Aorta (tissue), 5 donors: Measurements from ENCODE around the gene KCMF1. TPM values are rescaled to one million over a fixed set of nuclear protein-coding genes. Genes with fewer than 3 reads are reported as not detected.

Source experiments
- ATAC-seq: fragments of 200-7000 bp; cut with Tn5 transposase; one replicate; pipeline ENCODE4 v1.9.1; 2022; ENCODE audit warnings: moderate library complexity; ENCODE audit not compliant: low FRiP score
- DNase-seq, 2 donors: peaks; one replicate each; pipeline ENCODE4 v3.0.0-alpha.2; 2020
- H3K27ac ChIP-seq, 2 donors: one replicate each; pipeline ENCODE4 v1.5.1; 2013; ENCODE audit warnings: low read length in 2 of 2, mild to moderate bottlenecking in 2 of 2, moderate library complexity in 2 of 2, control low read depth in 1 of 2, inconsistent platforms in 1 of 2, low read depth in 1 of 2
- H3K27me3 ChIP-seq, 2 donors: one replicate each; pipeline ENCODE4 v1.6.1; 2013; ENCODE audit warnings: control low read depth in 1 of 2, low read length in 1 of 2, mild to moderate bottlenecking in 1 of 2, moderate library complexity in 1 of 2; ENCODE audit not compliant: insufficient read depth in 2 of 2, control insufficient read depth in 1 of 2
- H3K36me3 ChIP-seq, 2 donors: one replicate each; pipeline ENCODE4 v1.6.1; 2013; ENCODE audit warnings: control low read depth in 1 of 2, low read length in 1 of 2, mild to moderate bottlenecking in 1 of 2; ENCODE audit not compliant: insufficient read depth in 2 of 2, control insufficient read depth in 1 of 2
- H3K4me1 ChIP-seq, 2 donors: one replicate each; pipeline ENCODE4 v1.6.1; 2013; ENCODE audit warnings: low read length in 2 of 2, control low read depth in 1 of 2, mild to moderate bottlenecking in 1 of 2, moderate library complexity in 1 of 2; ENCODE audit not compliant: insufficient read depth in 2 of 2, control insufficient read depth in 1 of 2
- H3K4me3 ChIP-seq, 2 donors: one replicate each; pipeline ENCODE4 v1.5.1; 2013; ENCODE audit warnings: low read length in 2 of 2, control low read depth in 1 of 2, mild to moderate bottlenecking in 1 of 2
- H3K9me3 ChIP-seq: one replicate; pipeline ENCODE4 v1.6.1; 2013; ENCODE audit warnings: mild to moderate bottlenecking, low read length; ENCODE audit not compliant: control insufficient read depth
- WGBS, 2 donors: extraction: QIAGEN DNeasy Blood & Tissue Kit; methylation state at CpG; one replicate each; pipeline ENCODE4 v1.1.7; 2013; 5-methylcytosine and 5-hydroxymethylcytosine counted together
- intact Hi-C, 2 donors: fragments of 100-400 bp; cut with DNase I; formaldehyde crosslinking; loops; one replicate each; pipeline versions ENCODE4 v1.14.2 to v1.15.0; 2022
- polyA plus RNA-seq, 2 donors: library from polyadenylated mRNA; stranded (reverse); fragments of 200-250 nt; gene quantifications; one replicate each; pipeline ENCODE4 v1.2.3, GENCODE V29; 2013
- total RNA-seq, 2 donors: library from RNA; stranded (reverse); fragmentation: NEBNext Ultra II Directional; extraction: Animal tissue kit (Norgen Biotek cat#: 25700); gene quantifications; one replicate each; pipeline ENCODE4 v1.2.1, GENCODE V29; 2021
- donor health status: healthy with polysubstance abuse.
- donor health status: Bipolar disorder and iron deficiency.
- donor health status: DM: no; HTN: no; CAD: no.
- donor health status: DM: no; HTN: no; CAD: no.
- donor health status: DM: yes; HTN: yes; CAD: no.

The KCMF1 gene
- total and polyA plus RNA-seq, 4 donors, result 37.2 to 66.7 (median 50.7) TPM

DNA sequence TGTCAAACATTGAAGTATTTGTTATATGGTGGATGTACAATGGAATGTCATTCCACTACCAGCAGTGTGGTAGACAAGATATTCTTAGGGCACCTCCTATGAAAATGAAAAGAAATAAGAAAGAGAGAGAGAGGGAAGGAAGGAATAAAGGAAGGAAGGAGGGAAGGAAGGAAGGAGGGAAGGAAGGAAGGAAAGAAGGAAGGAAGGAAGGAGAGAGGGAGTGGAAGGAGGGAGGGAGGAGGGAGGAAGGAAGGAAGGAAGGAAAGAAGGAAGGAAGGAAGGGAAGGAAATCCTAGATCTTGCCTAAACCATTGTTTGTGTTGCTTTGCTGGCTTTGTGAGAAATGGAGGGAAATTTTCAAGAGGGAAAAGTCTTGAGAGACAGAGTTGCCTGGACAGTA lies 112.1 kb downstream of the KCMF1 start:
- Histone ChIP-seq H3K4me1 (no peaks in the 10 kb centered on the region), H3K4me3 (no peak overlapping the region), H3K27ac (no peak overlapping the region), H3K36me3 (no peaks in the 10 kb centered on the region), H3K27me3 (peaks cover 0 to 6% of the 10 kb centered on the region in 2 donors), H3K9me3 (peaks cover 2% of the 10 kb centered on the region)
- intact Hi-C loops, result no loop called here
- no peak for DNase-seq
- ATAC-seq, result no peak

DNA sequence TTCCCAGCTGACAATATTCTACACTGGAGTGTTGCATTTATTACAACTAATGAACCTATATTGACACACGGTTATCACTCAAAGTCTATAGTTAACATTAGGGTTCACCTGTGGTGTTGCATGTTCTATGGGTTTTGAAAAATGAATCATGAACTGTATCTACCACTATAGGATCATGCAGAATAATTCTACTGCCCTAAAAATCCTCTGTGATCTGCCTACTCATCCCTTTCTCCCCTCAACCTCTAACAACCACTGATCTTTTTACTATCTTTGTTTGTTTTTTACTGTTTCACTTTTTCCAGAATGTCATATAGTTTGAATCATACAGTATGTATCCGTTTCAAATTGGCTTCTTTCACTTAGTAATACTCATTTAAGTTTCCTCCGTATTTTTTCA lies 114.6 kb downstream of the KCMF1 start:
- H3K9me3 ChIP-seq, result peaks cover 2% of the 10 kb centered on the region
- no peaks in the 10 kb centered on the region for H3K4me1 ChIP-seq
- no peaks in the 10 kb centered on the region for H3K36me3 ChIP-seq
- DNase-seq (no peak), ATAC-seq (no peak)
- H3K4me3 ChIP-seq, result no peak overlapping the region
- intact Hi-C loops, result no loop called here
- no peak overlapping the region for H3K27ac ChIP-seq
- peaks cover 0 to 6% of the 10 kb centered on the region in 2 donors for H3K27me3 ChIP-seq
- WGBS, 2 donors, result 70 to 79% methylated on average over 3 of the region's 3 CpGs

GRCh38 chr2:85087541-85087940 lies 116.6 kb downstream of the KCMF1 start:
- Histone ChIP-seq H3K9me3 (no peaks in the 10 kb centered on the region), H3K4me1 (no peaks in the 10 kb centered on the region), H3K27ac (no peak overlapping the region), H3K4me3 (no peak overlapping the region), H3K27me3 (peaks cover 0 to 2% of the 10 kb centered on the region in 2 donors), H3K36me3 (no peaks in the 10 kb centered on the region)
- intact Hi-C loops, result no loop called here
- DNase-seq, result no peak
- WGBS, 2 donors, result 82% methylated on average over 5 of the region's 5 CpGs
- no peak for ATAC-seq

- H3K4me3 ChIP-seq, result no peak overlapping the region
Observed at GRCh38 chr2:85088921-85089320, 118.0 kb downstream of the KCMF1 start.

GRCh38 chr2:85089585-85089984 lies 118.6 kb downstream of the KCMF1 start:
- Histone ChIP-seq H3K4me1 (no peaks in the 10 kb centered on the region), H3K27me3 (no peaks in the 10 kb centered on the region), H3K27ac (no peak overlapping the region), H3K36me3 (no peaks in the 10 kb centered on the region), H3K9me3 (no peaks in the 10 kb centered on the region), H3K4me3 (no peak overlapping the region)
- no peak for ATAC-seq
- intact Hi-C loops, result no loop called here
- 47 to 51% methylated on average over 6 of the region's 6 CpGs for WGBS, 2 donors
- no peak for DNase-seq

More at GRCh38 chr2:85088921-85089320, 118.0 kb downstream of the KCMF1 start:
- WGBS, 2 donors, result 73% methylated on average over 2 of the region's 2 CpGs
- no peaks in the 10 kb centered on the region for H3K9me3 ChIP-seq
- no peak overlapping the region for H3K27ac ChIP-seq
- no peak for DNase-seq
- intact Hi-C loops, result no loop called here
- H3K27me3 ChIP-seq, result no peaks in the 10 kb centered on the region
- no peaks in the 10 kb centered on the region for H3K36me3 ChIP-seq
- ATAC-seq, result no peak
- no peaks in the 10 kb centered on the region for H3K4me1 ChIP-seq

DNA sequence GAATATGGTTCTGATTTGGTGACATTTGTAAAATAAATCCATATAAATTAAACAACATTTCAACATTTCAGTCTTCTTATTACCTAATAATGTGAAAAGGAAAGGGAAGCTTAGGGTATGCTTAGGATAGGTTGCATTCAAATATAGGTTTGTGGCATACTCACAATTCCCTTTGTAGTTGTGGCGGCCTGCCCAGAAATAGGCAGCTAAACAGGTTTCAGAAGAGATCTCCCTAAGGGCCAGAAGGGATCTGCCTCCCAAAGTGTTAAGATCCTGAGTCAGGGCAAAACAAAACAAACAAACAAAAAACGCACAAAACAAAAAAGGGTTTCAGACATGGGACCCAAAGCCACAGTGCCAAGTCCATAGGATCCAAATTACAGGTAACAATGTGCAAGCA lies 120.9 kb downstream of the KCMF1 start:
- H3K4me3 ChIP-seq, result no peak overlapping the region
- intact Hi-C loops, result no loop called here
- DNase-seq (no peak), ATAC-seq (no peak)
- WGBS, 2 donors, result 80 to 84% methylated on average over 2 of the region's 2 CpGs
- no peaks in the 10 kb centered on the region for H3K4me1 ChIP-seq
- H3K27ac ChIP-seq, result no peak overlapping the region
- H3K36me3 ChIP-seq, result no peaks in the 10 kb centered on the region
- H3K27me3 ChIP-seq, result no peaks in the 10 kb centered on the region
- H3K9me3 ChIP-seq, result no peaks in the 10 kb centered on the region

DNA sequence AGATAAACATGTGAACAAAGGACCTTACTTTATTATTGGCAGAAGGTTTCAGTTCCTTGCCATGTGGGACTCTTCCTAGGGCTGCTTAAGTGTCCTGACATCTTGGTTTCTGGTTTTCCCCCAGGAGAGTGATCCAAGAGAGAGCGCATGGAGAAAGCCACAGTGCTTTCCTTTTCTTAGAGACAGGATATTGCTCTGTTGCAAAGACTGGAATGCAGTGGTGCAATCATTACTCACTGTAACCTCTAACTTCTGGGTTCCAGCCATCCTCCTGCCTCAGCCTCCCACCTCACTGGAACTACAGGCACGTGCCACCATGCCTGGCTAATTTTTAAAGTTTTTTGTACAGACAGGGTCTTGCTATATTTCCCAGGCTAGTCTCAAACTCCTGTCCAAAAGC lies 124.1 kb downstream of the KCMF1 start:
- no peaks in the 10 kb centered on the region for H3K9me3 ChIP-seq
- H3K4me3 ChIP-seq, result no peak overlapping the region
- no peak for ATAC-seq
- H3K36me3 ChIP-seq, result no peaks in the 10 kb centered on the region
- no peaks in the 10 kb centered on the region for H3K4me1 ChIP-seq
- DNase-seq, result no peak
- WGBS, 2 donors, result 81% methylated on average over 2 of the region's 2 CpGs
- no peak overlapping the region for H3K27ac ChIP-seq
- intact Hi-C loops, result no loop called here
- H3K27me3 ChIP-seq, result no peaks in the 10 kb centered on the region

DNA sequence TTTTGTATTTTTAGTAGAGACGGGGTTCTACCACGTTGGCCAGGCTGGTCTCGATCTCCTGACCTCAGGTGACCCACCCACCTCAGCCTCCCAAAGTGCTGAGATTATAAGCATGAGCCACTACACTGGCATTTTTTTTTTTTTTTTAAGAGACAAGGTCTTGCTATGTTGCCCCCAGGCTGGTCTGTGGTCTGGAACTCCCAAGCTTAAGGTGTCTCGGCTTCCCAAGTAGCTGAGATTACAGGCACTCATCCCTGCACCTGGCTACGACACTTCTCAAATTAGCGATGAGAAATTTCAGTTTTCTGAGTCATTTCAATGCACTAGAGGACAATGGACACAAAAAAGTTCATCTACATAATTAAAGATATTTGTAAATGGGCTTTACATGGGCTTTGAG lies 125.7 kb downstream of the KCMF1 start:
- intact Hi-C loops, result no loop called here
- no peaks in the 10 kb centered on the region for H3K36me3 ChIP-seq
- ATAC-seq (no peak), DNase-seq (no peak)
- no peak overlapping the region for H3K4me3 ChIP-seq
- no peaks in the 10 kb centered on the region for H3K4me1 ChIP-seq
- H3K9me3 ChIP-seq, result no peaks in the 10 kb centered on the region
- H3K27me3 ChIP-seq, result no peaks in the 10 kb centered on the region
- no peak overlapping the region for H3K27ac ChIP-seq
- whole genome bisulfite sequencing, 2 donors, result 71 to 85% methylated on average over 6 of the region's 6 CpGs

DNA sequence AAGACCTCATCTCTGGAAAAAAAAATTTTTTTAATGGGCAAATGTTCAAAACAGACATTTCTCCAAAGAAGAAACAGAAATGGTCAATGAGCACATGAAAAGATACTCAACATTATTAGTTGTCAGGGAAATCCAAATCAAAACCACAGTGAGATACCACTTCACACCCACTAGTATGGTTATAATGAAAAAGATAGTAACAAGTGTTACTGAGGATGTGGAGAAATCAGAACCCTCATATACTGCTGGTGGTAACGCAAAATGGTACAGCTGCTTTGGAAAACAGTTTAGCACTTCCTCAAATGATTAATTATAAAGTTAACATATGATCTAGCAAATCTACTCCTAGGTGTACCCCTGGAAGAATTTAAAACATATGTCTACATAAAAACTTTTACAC lies 133.3 kb downstream of the KCMF1 start:
- Histone ChIP-seq H3K27me3 (no peaks in the 10 kb centered on the region), H3K4me1 (no peaks in the 10 kb centered on the region), H3K9me3 (no peaks in the 10 kb centered on the region), H3K4me3 (no peak overlapping the region), H3K36me3 (no peaks in the 10 kb centered on the region), H3K27ac (no peak overlapping the region)
- 73 to 86% methylated on average over 1 of the region's 1 CpG for whole genome bisulfite sequencing, 2 donors
- no peak for DNase-seq
- ATAC-seq, result no peak
- intact Hi-C loops, result no loop called here
